Measurements from ENCODE around the gene GYS2.

DNA sequence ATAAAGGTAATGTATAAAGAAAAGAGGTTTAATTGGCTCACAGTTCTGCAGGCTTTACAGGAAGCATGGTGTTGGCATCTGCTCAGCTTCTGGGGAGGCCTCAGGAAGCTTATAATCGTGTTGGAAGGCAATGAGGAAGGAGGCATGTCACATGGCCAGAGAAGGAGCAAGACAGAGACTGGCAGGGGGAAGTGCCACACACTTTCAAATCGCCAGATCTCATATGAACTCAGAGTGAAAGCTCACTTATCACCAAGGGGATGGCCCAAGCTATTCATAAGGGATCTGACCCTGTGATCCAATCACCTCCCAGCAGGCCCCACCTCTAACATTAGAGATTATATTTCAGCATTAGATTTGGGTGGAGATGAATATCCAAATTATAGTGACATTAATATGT lies 26.7 kb upstream of the GYS2 start:
- no peak for TF ChIP-seq GATA2 (IDR thresholded peaks at IDR 0.05; ENCODE audit: low read depth, low read length)
- no peak for TF ChIP-seq GATA3 (IDR thresholded peaks at IDR 0.05; ENCODE audit: low read depth, low read length)
